K562 treated with DMSO at 1 percent for 24 hours (cell line): ENCODE measurements around the gene TOX4. TPM values are rescaled to one million over a fixed set of nuclear protein-coding genes. Genes with fewer than 3 reads are reported as not detected.

Experiments used
- total RNA-seq: library from RNA; unstranded; fragments of 300-600 nt; gene quantifications from 2 replicates; pipeline ENCODE4 v1.2.3, GENCODE V29; 2022; ENCODE audit warnings: low read depth; ENCODE audit not compliant: insufficient read depth

The TOX4 gene
- total RNA-seq: 25.3 and 26.5 TPM in 2 replicates

GRCh38 chr14:21476925-21477681, at the start of gene TOX4, which contains the start of gene RAB2B:
Gene TOX4, plus strand, starts transcription at chr14:21477195. Its CDS starts 84 bp downstream, at chr14:21477279.
Gene RAB2B, minus strand, starts transcription at chr14:21476959. Its CDS starts 87 bp downstream, at chr14:21476872.

GRCh38 chr14:21455912-21456667, 20.9 kb upstream of the TOX4 start, which contains the start of gene CHD8:
Gene CHD8, minus strand, starts transcription at chr14:21456123. Its CDS starts 24,480 bp downstream, at chr14:21431643.

GRCh38 chr14:21510735-21511657, 34.0 kb downstream of the TOX4 start, which contains the start of gene METTL3:
Gene METTL3, minus strand, starts transcription at chr14:21511340. Its CDS starts 117 bp downstream, at chr14:21511223.

GRCh38 chr14:21525962-21526671, 49.1 kb downstream of the TOX4 start, which contains the start of gene SALL2:
Gene SALL2, minus strand, starts transcription at chr14:21526346. Its CDS starts 219 bp downstream, at chr14:21526127.

Other genes starting within 250 kb of the TOX4 start
- 425 and 459 TPM in 2 replicates for gene HNRNPC, start 207.8 kb upstream of the TOX4 start, total RNA-seq
- 0.76 and 5.4 TPM in 2 replicates for gene RPGRIP1, start 197.1 kb upstream of the TOX4 start, total RNA-seq
- 36.5 and 41.5 TPM in 2 replicates for gene SUPT16H, start 93.2 kb upstream of the TOX4 start, total RNA-seq
- 38.0 and 43.2 TPM in 2 replicates for gene CHD8, start 21.1 kb upstream of the TOX4 start, total RNA-seq
- 9.7 and 9.8 TPM in 2 replicates for gene RAB2B, start 236 bp upstream of the TOX4 start, total RNA-seq
- gene METTL3, start 34.1 kb downstream of the TOX4 start, total RNA-seq: 31.5 and 32.4 TPM in 2 replicates
- gene SALL2, start 49.2 kb downstream of the TOX4 start, total RNA-seq: 23.8 and 27.0 TPM in 2 replicates
- gene OR10G3, start 102.9 kb downstream of the TOX4 start, total RNA-seq: not detected in 2 replicates
- gene OR10G2, start 157.7 kb downstream of the TOX4 start, total RNA-seq: not detected in 2 replicates
- gene OR4E2, start 176.6 kb downstream of the TOX4 start, total RNA-seq: not detected in 2 replicates
- gene OR4E1, start 196.6 kb downstream of the TOX4 start, total RNA-seq: not detected in 2 replicates